ENCODE data around the gene DCDC1.

The DCDC1 gene

DNA sequence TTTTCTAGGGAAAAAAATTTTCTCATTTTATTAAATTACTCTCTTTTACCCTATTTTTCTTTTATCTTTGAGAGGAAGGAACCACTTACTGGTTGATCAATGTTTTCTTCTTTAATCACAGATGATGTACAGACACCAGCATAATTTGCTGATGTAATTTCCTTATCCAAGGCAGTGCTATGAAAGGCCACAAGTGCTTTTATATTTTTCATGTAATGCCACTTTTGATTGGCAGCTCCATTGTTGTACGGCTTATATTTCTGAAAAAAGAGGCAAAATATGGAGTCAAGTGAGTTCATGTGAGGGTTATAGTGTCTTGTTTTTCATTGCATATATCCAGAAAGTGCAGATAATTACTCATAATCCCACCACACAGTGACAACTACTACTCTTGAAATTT, 460.7 kb downstream of the DCDC1 start:
- Histone ChIP-seq H3K4me1 (ENCODE audit: control insufficient read depth, insufficient read depth, low read length, poor library complexity, severe bottlenecking) (no peaks in the 10 kb centered on the region), H3K4me3 (ENCODE audit: insufficient read depth, low read depth, low read length, poor library complexity, severe bottlenecking) (no peak overlapping the region), H3K36me3 (ENCODE audit: control insufficient read depth, insufficient read depth, low read length) (no peaks in the 10 kb centered on the region), H3K27me3 (replicated peaks; ENCODE audit: control insufficient read depth, insufficient read depth, low read length, poor library complexity, severe bottlenecking) (no peaks in the 10 kb centered on the region), H3K9me3 (ENCODE audit: control insufficient read depth, low read length) (no peaks in the 10 kb centered on the region), H3K27ac (ENCODE audit: insufficient read depth, low read length, poor library complexity, severe bottlenecking) (no peak overlapping the region)
- DNase-seq, result no peak

DNA sequence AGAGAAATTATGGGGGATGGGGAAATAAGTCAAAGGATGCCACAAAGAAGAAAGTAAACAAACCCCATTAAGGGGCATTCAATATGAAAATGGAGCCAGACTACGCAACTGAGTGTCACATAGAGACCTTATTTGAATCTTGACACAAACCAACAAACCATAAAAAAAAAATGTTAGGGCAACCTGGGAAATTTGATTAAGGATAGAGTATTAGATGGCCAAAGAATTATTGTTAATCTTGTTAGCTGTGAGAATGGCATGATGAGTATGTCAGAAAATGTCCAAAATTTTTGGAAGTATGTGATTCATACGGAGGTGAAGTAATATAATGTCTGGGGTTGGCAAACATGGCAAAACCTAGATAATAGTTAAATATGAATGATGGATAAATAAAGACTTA, 461.3 kb downstream of the DCDC1 start:
- no peak overlapping the region for H3K4me3 ChIP-seq (ENCODE audit: insufficient read depth, low read depth, low read length, poor library complexity, severe bottlenecking)
- no peaks in the 10 kb centered on the region for H3K36me3 ChIP-seq (ENCODE audit: control insufficient read depth, insufficient read depth, low read length)
- DNase-seq, result no peak
- H3K4me1 ChIP-seq (ENCODE audit: control insufficient read depth, insufficient read depth, low read length, poor library complexity, severe bottlenecking), result no peaks in the 10 kb centered on the region
- H3K9me3 ChIP-seq (ENCODE audit: control insufficient read depth, low read length), result no peaks in the 10 kb centered on the region
- no peaks in the 10 kb centered on the region for H3K27me3 ChIP-seq (replicated peaks; ENCODE audit: control insufficient read depth, insufficient read depth, low read length, poor library complexity, severe bottlenecking)
- H3K27ac ChIP-seq (ENCODE audit: insufficient read depth, low read length, poor library complexity, severe bottlenecking), result no peak overlapping the region

DNA sequence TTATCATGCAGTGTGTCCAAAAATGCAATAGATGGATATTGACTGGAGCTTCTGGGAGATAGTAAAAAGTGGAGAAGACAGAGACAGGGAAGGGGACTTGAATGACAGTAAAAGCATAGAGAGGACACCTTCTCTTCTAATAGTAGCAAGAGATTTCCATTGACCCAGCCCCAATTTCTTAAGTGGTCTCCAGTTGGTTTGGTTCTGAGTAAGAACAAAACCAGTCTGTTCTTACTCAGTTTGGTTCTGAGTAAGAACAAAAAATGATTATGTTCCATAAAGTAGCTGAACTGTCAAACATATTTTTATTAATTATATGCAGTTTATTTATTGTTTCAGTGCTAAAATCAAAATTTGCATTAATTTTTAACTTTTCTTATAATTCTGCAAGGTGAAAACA, 466.6 kb downstream of the DCDC1 start:
- Histone ChIP-seq H3K9me3 (ENCODE audit: control insufficient read depth, low read length) (no peaks in the 10 kb centered on the region), H3K36me3 (ENCODE audit: control insufficient read depth, insufficient read depth, low read length) (no peaks in the 10 kb centered on the region), H3K27ac (ENCODE audit: insufficient read depth, low read length, poor library complexity, severe bottlenecking) (no peak overlapping the region), H3K4me3 (ENCODE audit: insufficient read depth, low read depth, low read length, poor library complexity, severe bottlenecking) (no peak overlapping the region), H3K27me3 (replicated peaks; ENCODE audit: control insufficient read depth, insufficient read depth, low read length, poor library complexity, severe bottlenecking) (no peaks in the 10 kb centered on the region), H3K4me1 (ENCODE audit: control insufficient read depth, insufficient read depth, low read length, poor library complexity, severe bottlenecking) (no peaks in the 10 kb centered on the region)
- DNase-seq, result no peak

DNA sequence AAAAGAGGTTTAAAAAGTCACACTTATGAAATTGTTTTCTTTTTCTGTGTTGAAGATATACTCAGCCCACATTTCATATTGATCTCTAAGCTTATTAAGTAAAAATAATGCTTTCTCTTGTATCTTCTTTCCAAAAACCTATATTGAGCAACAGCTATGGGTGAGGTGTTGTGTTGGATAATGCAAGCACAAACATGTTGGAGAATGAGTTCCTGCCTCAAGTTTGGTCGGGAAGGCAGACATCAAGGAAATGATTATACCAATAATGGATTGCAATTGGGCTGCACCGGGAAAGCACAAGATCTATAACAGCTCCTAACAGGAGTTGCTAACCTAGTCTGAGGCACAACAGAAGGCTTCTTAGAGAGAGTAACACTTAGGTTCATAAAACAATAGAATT, 474.5 kb downstream of the DCDC1 start:
- no peak overlapping the region for H3K27ac ChIP-seq (ENCODE audit: insufficient read depth, low read length, poor library complexity, severe bottlenecking)
- no peaks in the 10 kb centered on the region for H3K27me3 ChIP-seq (replicated peaks; ENCODE audit: control insufficient read depth, insufficient read depth, low read length, poor library complexity, severe bottlenecking)
- DNase-seq, result no peak
- no peak overlapping the region for H3K4me3 ChIP-seq (ENCODE audit: insufficient read depth, low read depth, low read length, poor library complexity, severe bottlenecking)
- no peaks in the 10 kb centered on the region for H3K36me3 ChIP-seq (ENCODE audit: control insufficient read depth, insufficient read depth, low read length)
- H3K4me1 ChIP-seq (ENCODE audit: control insufficient read depth, insufficient read depth, low read length, poor library complexity, severe bottlenecking), result no peaks in the 10 kb centered on the region
- no peaks in the 10 kb centered on the region for H3K9me3 ChIP-seq (ENCODE audit: control insufficient read depth, low read length)

DNA sequence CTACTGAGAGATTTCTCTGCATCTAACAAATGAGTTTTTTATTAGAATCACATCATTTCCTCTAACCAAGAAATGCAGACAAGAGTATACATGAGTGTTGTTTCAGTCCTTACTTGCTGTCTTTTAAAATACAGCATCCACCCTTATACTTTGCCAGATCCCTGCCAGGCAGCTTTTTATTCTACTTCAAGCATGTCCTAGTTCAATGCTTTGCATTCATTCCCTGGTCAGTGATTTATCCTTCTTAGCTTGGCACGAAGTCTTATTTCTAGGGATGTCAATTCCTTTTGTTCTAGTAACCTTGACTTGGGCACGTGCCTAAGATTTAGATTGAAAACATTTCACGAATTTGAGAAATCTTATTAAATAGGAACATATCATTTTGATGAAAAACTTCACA, 476.2 kb downstream of the DCDC1 start:
- Histone ChIP-seq H3K36me3 (ENCODE audit: control insufficient read depth, insufficient read depth, low read length) (no peaks in the 10 kb centered on the region), H3K4me1 (ENCODE audit: control insufficient read depth, insufficient read depth, low read length, poor library complexity, severe bottlenecking) (no peaks in the 10 kb centered on the region), H3K9me3 (ENCODE audit: control insufficient read depth, low read length) (no peaks in the 10 kb centered on the region), H3K4me3 (ENCODE audit: insufficient read depth, low read depth, low read length, poor library complexity, severe bottlenecking) (no peak overlapping the region), H3K27me3 (replicated peaks; ENCODE audit: control insufficient read depth, insufficient read depth, low read length, poor library complexity, severe bottlenecking) (no peaks in the 10 kb centered on the region), H3K27ac (ENCODE audit: insufficient read depth, low read length, poor library complexity, severe bottlenecking) (no peak overlapping the region)
- DNase-seq, result no peak

DNA sequence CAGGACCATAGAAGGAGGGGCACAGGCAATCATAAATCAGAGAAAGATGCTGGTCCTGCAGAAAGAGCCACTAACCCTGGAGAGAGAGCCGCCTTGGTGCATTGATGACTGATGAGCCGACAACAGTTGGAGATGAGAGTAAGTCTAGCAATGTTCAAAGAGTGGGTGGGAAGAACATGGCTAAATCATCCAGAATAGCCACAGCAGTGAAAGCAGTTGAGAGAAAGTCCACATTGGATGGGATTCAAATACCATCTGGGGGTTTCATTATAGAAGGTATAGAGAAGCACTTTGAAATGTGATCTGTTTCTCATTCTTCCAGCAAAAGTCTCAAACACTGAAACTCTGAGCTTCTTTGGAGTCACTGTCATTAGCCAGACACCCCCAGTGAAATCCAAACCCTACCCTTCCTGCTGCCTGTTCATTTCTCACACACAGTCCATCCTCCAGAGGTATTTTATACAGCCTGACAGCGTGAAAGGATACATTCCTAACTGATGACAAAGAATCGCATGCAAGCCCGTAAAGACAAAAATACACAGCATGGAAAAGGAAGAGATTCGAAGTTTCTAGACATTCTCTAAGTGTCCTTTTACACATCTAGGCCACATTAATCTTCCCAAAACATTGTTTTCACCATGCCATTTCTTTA, 480.3 kb downstream of the DCDC1 start:
- no peak overlapping the region for H3K4me3 ChIP-seq (ENCODE audit: insufficient read depth, low read depth, low read length, poor library complexity, severe bottlenecking)
- no peaks in the 10 kb centered on the region for H3K4me1 ChIP-seq (ENCODE audit: control insufficient read depth, insufficient read depth, low read length, poor library complexity, severe bottlenecking)
- no peaks in the 10 kb centered on the region for H3K36me3 ChIP-seq (ENCODE audit: control insufficient read depth, insufficient read depth, low read length)
- H3K9me3 ChIP-seq (ENCODE audit: control insufficient read depth, low read length), result no peaks in the 10 kb centered on the region
- DNase-seq, result no peak
- no peaks in the 10 kb centered on the region for H3K27me3 ChIP-seq (replicated peaks; ENCODE audit: control insufficient read depth, insufficient read depth, low read length, poor library complexity, severe bottlenecking)
- no peak overlapping the region for H3K27ac ChIP-seq (ENCODE audit: insufficient read depth, low read length, poor library complexity, severe bottlenecking)

DNA sequence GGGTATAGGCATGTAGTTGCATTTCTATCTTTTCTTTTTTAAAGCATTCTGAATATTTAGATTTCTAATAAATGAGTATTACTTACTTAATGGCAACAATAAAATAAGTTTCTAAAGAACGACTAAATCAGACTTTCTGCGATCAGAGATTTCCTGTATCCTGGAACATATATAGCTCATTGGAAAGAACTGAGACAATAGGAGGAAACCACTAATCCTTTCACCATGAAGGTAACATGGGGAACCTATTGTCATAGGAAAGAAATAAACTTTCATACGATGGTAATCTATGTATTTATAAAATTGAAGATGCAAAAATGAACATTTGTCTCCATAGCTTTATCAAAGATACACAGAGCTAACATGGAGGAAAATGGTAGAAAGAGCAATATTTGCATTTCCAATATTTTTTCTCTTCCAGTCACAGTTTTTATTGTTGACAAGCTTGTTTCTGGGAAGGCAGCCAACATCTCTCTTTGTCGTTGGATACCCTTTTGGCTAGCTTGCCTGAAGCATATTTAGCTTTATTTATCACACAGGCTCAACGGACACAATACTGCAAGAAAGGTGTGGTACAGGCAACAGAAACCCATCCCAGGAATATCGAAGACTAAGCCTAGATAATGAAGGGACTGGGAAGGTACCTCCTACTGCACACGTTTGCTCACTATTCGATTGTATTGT, 490.1 kb downstream of the DCDC1 start:
- H3K36me3 ChIP-seq (ENCODE audit: control insufficient read depth, insufficient read depth, low read length), result no peaks in the 10 kb centered on the region
- no peak for DNase-seq
- no peaks in the 10 kb centered on the region for H3K4me1 ChIP-seq (ENCODE audit: control insufficient read depth, insufficient read depth, low read length, poor library complexity, severe bottlenecking)
- H3K4me3 ChIP-seq (ENCODE audit: insufficient read depth, low read depth, low read length, poor library complexity, severe bottlenecking), result no peak overlapping the region
- H3K27me3 ChIP-seq (replicated peaks; ENCODE audit: control insufficient read depth, insufficient read depth, low read length, poor library complexity, severe bottlenecking), result no peaks in the 10 kb centered on the region
- no peaks in the 10 kb centered on the region for H3K9me3 ChIP-seq (ENCODE audit: control insufficient read depth, low read length)
- no peak overlapping the region for H3K27ac ChIP-seq (ENCODE audit: insufficient read depth, low read length, poor library complexity, severe bottlenecking)

DNA sequence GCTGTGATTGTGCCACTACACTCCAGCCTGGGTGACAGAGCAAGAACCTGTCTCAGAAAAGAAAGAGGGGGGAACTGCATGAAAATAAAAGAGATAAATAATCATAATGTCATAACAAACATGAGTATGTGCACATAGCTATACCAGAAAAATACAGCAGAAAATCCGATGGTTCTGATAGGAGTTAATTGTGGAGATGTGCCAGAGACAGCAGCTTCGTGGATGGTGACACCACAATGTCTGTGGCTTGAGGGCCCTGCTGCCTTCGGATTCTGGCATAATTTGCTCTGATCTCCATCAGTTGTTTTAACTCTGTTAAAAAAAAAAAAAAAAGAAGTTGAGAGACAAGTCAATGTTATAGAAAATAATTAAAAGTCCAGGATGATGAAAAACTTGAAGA, 491.1 kb downstream of the DCDC1 start:
- Histone ChIP-seq H3K4me1 (ENCODE audit: control insufficient read depth, insufficient read depth, low read length, poor library complexity, severe bottlenecking) (no peaks in the 10 kb centered on the region), H3K4me3 (ENCODE audit: insufficient read depth, low read depth, low read length, poor library complexity, severe bottlenecking) (no peak overlapping the region), H3K9me3 (ENCODE audit: control insufficient read depth, low read length) (no peaks in the 10 kb centered on the region), H3K27me3 (replicated peaks; ENCODE audit: control insufficient read depth, insufficient read depth, low read length, poor library complexity, severe bottlenecking) (no peaks in the 10 kb centered on the region), H3K27ac (ENCODE audit: insufficient read depth, low read length, poor library complexity, severe bottlenecking) (no peak overlapping the region), H3K36me3 (ENCODE audit: control insufficient read depth, insufficient read depth, low read length) (no peaks in the 10 kb centered on the region)
- DNase-seq, result no peak

DNA sequence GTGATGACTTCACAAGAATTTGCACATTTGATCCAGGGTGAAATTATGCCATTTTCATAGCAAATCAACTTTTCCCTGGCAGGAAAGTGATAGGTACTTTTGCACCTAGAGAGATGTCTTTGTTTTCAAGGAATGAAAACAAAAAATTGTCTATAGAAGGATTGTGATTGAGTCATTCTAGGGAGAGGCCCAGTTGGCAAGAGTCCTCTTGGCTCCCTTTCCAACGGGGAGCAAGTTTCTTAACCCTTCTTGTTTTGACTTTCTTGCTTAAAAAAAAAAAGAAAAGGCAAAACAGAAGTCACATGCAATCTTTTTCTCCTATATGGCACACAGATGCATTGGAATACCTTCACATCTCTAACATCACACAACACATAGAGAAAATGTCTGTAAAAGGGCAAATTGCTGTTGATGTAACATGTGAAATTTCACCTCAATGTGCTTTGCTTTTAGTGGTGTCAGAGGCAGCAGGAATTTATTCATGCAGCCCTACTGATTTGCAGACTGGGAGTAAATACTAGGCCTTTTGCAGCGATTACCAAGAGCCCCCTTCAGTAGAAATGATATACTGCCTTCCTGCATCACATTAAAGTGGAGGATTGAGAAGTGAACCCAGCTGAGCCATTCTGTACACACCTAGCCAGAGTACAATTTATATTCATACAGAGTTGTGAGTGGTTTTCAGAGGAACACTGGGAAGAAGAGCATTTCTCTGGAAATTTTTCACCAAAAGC, 492.7 kb downstream of the DCDC1 start:
- Histone ChIP-seq H3K9me3 (ENCODE audit: control insufficient read depth, low read length) (no peaks in the 10 kb centered on the region), H3K4me1 (ENCODE audit: control insufficient read depth, insufficient read depth, low read length, poor library complexity, severe bottlenecking) (no peaks in the 10 kb centered on the region)

DNA sequence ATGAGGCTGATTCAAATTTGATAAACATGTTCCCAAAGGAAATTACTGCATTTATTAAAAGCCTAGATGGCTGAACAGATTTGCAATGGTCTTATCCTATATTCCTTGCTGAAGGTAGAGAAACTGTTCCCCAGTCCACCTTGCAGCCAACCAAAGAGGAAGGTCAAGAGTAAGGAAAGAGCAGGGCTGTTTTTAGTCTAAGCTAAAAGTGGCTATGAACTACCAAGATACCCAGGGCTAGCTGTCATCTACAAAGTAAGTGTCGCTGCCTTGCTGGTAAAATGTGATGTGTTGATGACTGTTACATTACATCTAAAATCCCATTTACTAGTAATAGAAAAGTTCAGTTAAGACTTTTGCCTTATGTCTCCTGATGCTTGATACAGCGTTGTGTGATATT, 493.3 kb downstream of the DCDC1 start:
- no peak for DNase-seq
- H3K9me3 ChIP-seq (ENCODE audit: control insufficient read depth, low read length), result no peaks in the 10 kb centered on the region
- no peak overlapping the region for H3K27ac ChIP-seq (ENCODE audit: insufficient read depth, low read length, poor library complexity, severe bottlenecking)
- H3K4me1 ChIP-seq (ENCODE audit: control insufficient read depth, insufficient read depth, low read length, poor library complexity, severe bottlenecking), result no peaks in the 10 kb centered on the region
- no peak overlapping the region for H3K4me3 ChIP-seq (ENCODE audit: insufficient read depth, low read depth, low read length, poor library complexity, severe bottlenecking)
- no peaks in the 10 kb centered on the region for H3K27me3 ChIP-seq (replicated peaks; ENCODE audit: control insufficient read depth, insufficient read depth, low read length, poor library complexity, severe bottlenecking)
- H3K36me3 ChIP-seq (ENCODE audit: control insufficient read depth, insufficient read depth, low read length), result no peaks in the 10 kb centered on the region

More for the DNA sequence above, 492.7 kb downstream of the DCDC1 start:
- H3K36me3 ChIP-seq (ENCODE audit: control insufficient read depth, insufficient read depth, low read length), result no peaks in the 10 kb centered on the region
- H3K27me3 ChIP-seq (replicated peaks; ENCODE audit: control insufficient read depth, insufficient read depth, low read length, poor library complexity, severe bottlenecking), result no peaks in the 10 kb centered on the region
- no peak for DNase-seq
- H3K27ac ChIP-seq (ENCODE audit: insufficient read depth, low read length, poor library complexity, severe bottlenecking), result no peak overlapping the region
- no peak overlapping the region for H3K4me3 ChIP-seq (ENCODE audit: insufficient read depth, low read depth, low read length, poor library complexity, severe bottlenecking)

All from effector memory CD4-positive, alpha-beta T cell (primary cell).